ENCODE measurements around the gene TMEM63A.
A peak's percentile ranks its signal among the peaks of the same experiment; 100 is the strongest.

Gene TMEM63A

DNA sequence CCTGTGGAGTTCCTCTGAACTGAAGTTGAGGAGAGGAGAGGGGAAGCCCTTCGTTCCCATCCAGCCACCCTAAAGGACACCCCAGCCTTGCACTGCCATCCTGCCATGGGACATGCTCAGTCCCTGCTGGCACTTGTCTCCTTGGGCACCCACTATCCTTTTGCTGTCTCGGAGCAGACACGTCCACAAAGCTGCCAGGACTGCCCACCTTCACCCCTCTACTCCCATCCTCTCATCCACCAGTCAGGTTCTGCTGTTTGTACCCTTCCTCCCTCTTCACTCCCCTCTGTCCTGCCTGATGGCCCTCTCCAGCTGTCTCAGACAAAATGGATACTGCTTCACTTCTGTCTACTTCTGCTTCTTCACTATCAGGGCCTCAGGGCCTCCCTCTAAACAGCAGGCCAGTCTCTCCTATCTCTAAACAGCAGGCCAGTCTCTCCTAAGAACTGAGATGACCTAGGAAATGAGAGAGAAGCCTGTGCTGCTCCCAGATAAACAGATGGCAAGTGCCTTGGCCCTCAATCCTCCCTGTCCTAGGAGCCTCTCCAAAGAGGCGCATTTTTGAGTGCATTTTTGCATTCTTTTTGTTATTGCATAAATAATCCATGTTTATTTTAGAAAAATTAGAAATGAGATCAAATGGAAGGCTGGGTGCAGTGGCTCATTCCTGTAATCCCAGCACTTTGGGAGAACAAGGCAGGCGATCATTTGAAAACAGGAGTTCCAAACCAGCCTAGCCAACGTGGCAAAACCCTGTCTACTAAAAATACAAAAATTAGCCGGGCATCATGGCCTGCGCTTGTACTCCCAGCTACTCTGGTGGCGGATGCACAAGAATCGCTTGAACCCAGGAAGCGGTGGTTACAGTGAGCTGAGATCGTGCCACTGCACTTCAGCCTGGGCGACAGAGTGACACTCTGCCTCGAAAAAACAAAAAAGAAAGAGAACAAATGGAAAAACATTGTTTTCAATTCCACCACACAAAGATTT is 46.3 kb upstream of the TMEM63A start:
- Histone ChIP-seq H3K36me3 (ENCODE audit: insufficient read depth, low read length) (no peaks in the 10 kb centered on the region), H3F3A (ENCODE audit: insufficient read depth, low read length) (no peaks in the 10 kb centered on the region), H3K27me3 (ENCODE audit: insufficient read depth, low read length) (no peaks in the 10 kb centered on the region), H3K79me2 (ENCODE audit: insufficient read depth, low read length) (peaks cover 4% of the 10 kb centered on the region; the same call in 1 of the 2 replicates), H3K27ac (ENCODE audit: low read depth, low read length, poor library complexity, severe bottlenecking) (peak overlapping the region; percentile 54), H4K20me1 (ENCODE audit: insufficient read depth, low read length) (no peaks in the 10 kb centered on the region), H2AFZ (ENCODE audit: low read length) (peak overlapping the region; percentile 96), H3K4me1 (ENCODE audit: insufficient read depth, low read length, severe bottlenecking) (peaks cover 27% of the 10 kb centered on the region), H3K9me2 (ENCODE audit: low read depth, low read length) (no peaks in the 10 kb centered on the region), H3K4me3 (ENCODE audit: low read depth, low read length, poor library complexity, severe bottlenecking) (no peak overlapping the region), H3K9me3 (ENCODE audit: low read length) (no peaks in the 10 kb centered on the region), H3K4me2 (ENCODE audit: low read length) (no peak overlapping the region), H3K9ac (ENCODE audit: low read length) (no peak overlapping the region)
- TF ChIP-seq EZH2 (IDR thresholded peaks at IDR 0.05; ENCODE audit: borderline replicate concordance, low read length), result no peak
- TF ChIP-seq, protein P1, sequence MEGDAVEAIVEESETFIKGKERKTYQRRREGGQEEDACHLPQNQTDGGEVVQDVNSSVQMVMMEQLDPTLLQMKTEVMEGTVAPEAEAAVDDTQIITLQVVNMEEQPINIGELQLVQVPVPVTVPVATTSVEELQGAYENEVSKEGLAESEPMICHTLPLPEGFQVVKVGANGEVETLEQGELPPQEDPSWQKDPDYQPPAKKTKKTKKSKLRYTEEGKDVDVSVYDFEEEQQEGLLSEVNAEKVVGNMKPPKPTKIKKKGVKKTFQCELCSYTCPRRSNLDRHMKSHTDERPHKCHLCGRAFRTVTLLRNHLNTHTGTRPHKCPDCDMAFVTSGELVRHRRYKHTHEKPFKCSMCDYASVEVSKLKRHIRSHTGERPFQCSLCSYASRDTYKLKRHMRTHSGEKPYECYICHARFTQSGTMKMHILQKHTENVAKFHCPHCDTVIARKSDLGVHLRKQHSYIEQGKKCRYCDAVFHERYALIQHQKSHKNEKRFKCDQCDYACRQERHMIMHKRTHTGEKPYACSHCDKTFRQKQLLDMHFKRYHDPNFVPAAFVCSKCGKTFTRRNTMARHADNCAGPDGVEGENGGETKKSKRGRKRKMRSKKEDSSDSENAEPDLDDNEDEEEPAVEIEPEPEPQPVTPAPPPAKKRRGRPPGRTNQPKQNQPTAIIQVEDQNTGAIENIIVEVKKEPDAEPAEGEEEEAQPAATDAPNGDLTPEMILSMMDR (IDR thresholded peaks at IDR 0.05; ENCODE audit: low read length), result no peak

DNA sequence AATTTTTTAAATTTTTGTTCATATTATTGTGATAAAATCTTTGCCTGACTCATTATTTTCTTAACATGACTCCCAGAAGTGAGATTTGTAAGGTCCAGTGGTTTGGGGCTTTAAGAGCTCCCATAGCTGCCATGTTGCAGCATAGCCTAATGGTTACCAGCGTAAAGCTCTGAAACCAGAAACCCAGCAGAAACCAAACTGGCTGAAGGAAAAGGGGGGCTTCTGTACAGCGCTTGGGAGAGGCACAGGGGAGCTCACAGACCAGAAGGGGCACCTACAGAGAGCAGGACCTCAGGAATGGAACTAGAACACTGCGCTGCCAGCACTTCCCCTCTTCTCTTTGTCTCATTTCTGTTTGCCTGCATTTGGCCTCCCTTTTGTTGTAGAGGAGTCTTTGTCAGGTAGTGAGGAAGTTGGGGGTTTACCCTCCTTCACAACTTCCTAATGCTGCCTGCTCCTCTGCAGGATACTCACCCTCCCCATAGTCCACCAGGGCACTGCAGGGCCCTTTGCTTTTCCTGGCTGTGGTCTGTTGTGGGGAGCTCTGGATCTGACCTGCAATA is 44.5 kb upstream of the TMEM63A start:
- H2AFZ ChIP-seq (ENCODE audit: low read length), result peak overlapping the region; percentile 25; the same call in 1 of the 2 replicates
- TF ChIP-seq, protein P1 (IDR thresholded peaks at IDR 0.05; ENCODE audit: low read length), result no peak
- TF ChIP-seq EZH2 (IDR thresholded peaks at IDR 0.05; ENCODE audit: borderline replicate concordance, low read length), result no peak

GRCh38 chr1:225923692-225924555 is 41.7 kb upstream of the TMEM63A start, which contains the start of gene PYCR2:
Gene PYCR2 (minus strand): TSS chr1:225924250. CDS start chr1:225924110, 140 bp downstream.
- Histone ChIP-seq H3K4me2 (ENCODE audit: low read length) (peak within 1 kb of the TSS; percentile 100), H4K20me1 (ENCODE audit: insufficient read depth, low read length) (no peaks in the 10 kb centered on the region), H3F3A (ENCODE audit: insufficient read depth, low read length) (no peaks in the 10 kb centered on the region), H3K9me3 (ENCODE audit: low read length) (no peaks in the 10 kb centered on the region), H3K9ac (ENCODE audit: low read length) (peak within 1 kb of the TSS; percentile 100), H2AFZ (ENCODE audit: low read length) (no peak within 1 kb of the TSS; the same call in 1 of the 2 replicates), H3K27ac (ENCODE audit: low read depth, low read length, poor library complexity, severe bottlenecking) (peak within 1 kb of the TSS; percentile 70), H3K4me3 (ENCODE audit: low read depth, low read length, poor library complexity, severe bottlenecking) (peak within 1 kb of the TSS; percentile 99), H3K36me3 (ENCODE audit: insufficient read depth, low read length) (peaks cover 32% of the 10 kb centered on the region), H3K27me3 (ENCODE audit: insufficient read depth, low read length) (no peaks in the 10 kb centered on the region), H3K4me1 (ENCODE audit: insufficient read depth, low read length, severe bottlenecking) (peaks cover 46% of the 10 kb centered on the region), H3K79me2 (ENCODE audit: insufficient read depth, low read length) (peaks cover 7% of the 10 kb centered on the region; the same call in 1 of the 2 replicates), H3K9me2 (ENCODE audit: low read depth, low read length) (no peaks in the 10 kb centered on the region)
- no peak for TF ChIP-seq EZH2 (IDR thresholded peaks at IDR 0.05; ENCODE audit: borderline replicate concordance, low read length)
- TF ChIP-seq, protein P1 (IDR thresholded peaks at IDR 0.05; ENCODE audit: low read length), result no peak

More for the DNA sequence above, 44.5 kb upstream of the TMEM63A start:
- H3K4me1 ChIP-seq (ENCODE audit: insufficient read depth, low read length, severe bottlenecking), result peaks cover 37% of the 10 kb centered on the region
- no peaks in the 10 kb centered on the region for H3K9me3 ChIP-seq (ENCODE audit: low read length)
- H3K9me2 ChIP-seq (ENCODE audit: low read depth, low read length), result no peaks in the 10 kb centered on the region
- no peak overlapping the region for H3K4me3 ChIP-seq (ENCODE audit: low read depth, low read length, poor library complexity, severe bottlenecking)
- no peaks in the 10 kb centered on the region for H3F3A ChIP-seq (ENCODE audit: insufficient read depth, low read length)
- H3K79me2 ChIP-seq (ENCODE audit: insufficient read depth, low read length), result peaks cover 7% of the 10 kb centered on the region; the same call in 1 of the 2 replicates
- H3K36me3 ChIP-seq (ENCODE audit: insufficient read depth, low read length), result peaks cover 7% of the 10 kb centered on the region; the same call in 1 of the 2 replicates
- no peak overlapping the region for H3K4me2 ChIP-seq (ENCODE audit: low read length)
- H3K9ac ChIP-seq (ENCODE audit: low read length), result no peak overlapping the region
- no peaks in the 10 kb centered on the region for H3K27me3 ChIP-seq (ENCODE audit: insufficient read depth, low read length)
- H4K20me1 ChIP-seq (ENCODE audit: insufficient read depth, low read length), result no peaks in the 10 kb centered on the region
- peak overlapping the region; percentile 32 for H3K27ac ChIP-seq (ENCODE audit: low read depth, low read length, poor library complexity, severe bottlenecking)

All from OCI-LY1 (cell line).